ENCODE data around the gene GOPC. TPM values are rescaled to one million over a fixed set of nuclear protein-coding genes. Genes with fewer than 3 reads are reported as not detected.

GOPC gene
- total RNA-seq, 1 experiment from 2014 or later = 24.2 TPM

DNA sequence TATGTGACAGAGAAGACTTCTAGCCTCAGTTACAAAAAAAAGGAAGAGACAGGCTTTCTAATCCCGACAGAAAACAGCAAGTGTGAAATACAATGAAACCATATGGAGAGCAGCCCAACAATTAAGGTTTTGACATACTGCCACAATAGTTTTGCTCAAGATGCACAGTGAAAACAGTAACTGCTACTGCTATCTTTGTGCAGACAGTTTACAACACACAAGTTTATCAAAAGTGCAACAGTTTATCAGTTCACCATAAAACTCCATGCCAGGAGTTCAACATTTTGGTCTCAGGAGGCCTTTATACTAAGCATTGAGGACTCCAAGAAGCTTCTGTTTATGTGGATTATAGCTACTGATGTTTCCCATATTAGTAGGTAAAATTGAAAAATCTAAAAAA is 37.6 kb downstream of the GOPC start:
- CTCF ChIA-PET = no interaction called here
- intact Hi-C loops (cut with micrococcal nuclease) = no loop called here

More for the DNA sequence above, 37.6 kb downstream of the GOPC start:
- H3K36me3 ChIP-seq (ENCODE audit: control insufficient read depth in 1 of 2, insufficient read depth in 2 of 2, low read length in 2 of 2) = peaks cover 26 to 35% of the 10 kb centered on the region in 2 experiments; a peak in 3 of 4 replicates
- no peak overlapping the region for H3K4me3 ChIP-seq (replicated peaks in 1 of 2; ENCODE audit: low read depth in 1 of 2, low read length in 2 of 2)
- H2AFZ ChIP-seq (ENCODE audit: low read depth, low read length, poor library complexity, severe bottlenecking) = no peak overlapping the region
- TF ChIP-seq, protein P1, sequence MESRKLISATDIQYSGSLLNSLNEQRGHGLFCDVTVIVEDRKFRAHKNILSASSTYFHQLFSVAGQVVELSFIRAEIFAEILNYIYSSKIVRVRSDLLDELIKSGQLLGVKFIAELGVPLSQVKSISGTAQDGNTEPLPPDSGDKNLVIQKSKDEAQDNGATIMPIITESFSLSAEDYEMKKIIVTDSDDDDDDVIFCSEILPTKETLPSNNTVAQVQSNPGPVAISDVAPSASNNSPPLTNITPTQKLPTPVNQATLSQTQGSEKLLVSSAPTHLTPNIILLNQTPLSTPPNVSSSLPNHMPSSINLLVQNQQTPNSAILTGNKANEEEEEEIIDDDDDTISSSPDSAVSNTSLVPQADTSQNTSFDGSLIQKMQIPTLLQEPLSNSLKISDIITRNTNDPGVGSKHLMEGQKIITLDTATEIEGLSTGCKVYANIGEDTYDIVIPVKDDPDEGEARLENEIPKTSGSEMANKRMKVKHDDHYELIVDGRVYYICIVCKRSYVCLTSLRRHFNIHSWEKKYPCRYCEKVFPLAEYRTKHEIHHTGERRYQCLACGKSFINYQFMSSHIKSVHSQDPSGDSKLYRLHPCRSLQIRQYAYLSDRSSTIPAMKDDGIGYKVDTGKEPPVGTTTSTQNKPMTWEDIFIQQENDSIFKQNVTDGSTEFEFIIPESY (IDR thresholded peaks at IDR 0.05; ENCODE audit: extremely low read depth, insufficient replicate concordance, low read length) = no peak
- no peak for TF ChIP-seq SRF (IDR thresholded peaks at IDR 0.05; ENCODE audit: low read depth)
- TF ChIP-seq JUND (IDR thresholded peaks at IDR 0.05) = no peak
- TF ChIP-seq, protein P2, sequence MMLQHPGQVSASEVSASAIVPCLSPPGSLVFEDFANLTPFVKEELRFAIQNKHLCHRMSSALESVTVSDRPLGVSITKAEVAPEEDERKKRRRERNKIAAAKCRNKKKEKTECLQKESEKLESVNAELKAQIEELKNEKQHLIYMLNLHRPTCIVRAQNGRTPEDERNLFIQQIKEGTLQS (IDR thresholded peaks at IDR 0.05) = no peak
- no peak for TF ChIP-seq SP1 (IDR thresholded peaks at IDR 0.05; ENCODE audit: low read depth)
- TF ChIP-seq TCF7L2 (IDR thresholded peaks at IDR 0.05; ENCODE audit: borderline replicate concordance, extremely low read depth, insufficient read depth, insufficient read length) = no peak
- no peak for TF ChIP-seq ZFX (IDR thresholded peaks at IDR 0.05)
- no peak for TF ChIP-seq POLR2AphosphoS5 (IDR thresholded peaks at IDR 0.05; ENCODE audit: low read depth, low read length)
- no peak for TF ChIP-seq FOSL1 (IDR thresholded peaks at IDR 0.05; ENCODE audit: low read depth)
- TF ChIP-seq, protein P3, sequence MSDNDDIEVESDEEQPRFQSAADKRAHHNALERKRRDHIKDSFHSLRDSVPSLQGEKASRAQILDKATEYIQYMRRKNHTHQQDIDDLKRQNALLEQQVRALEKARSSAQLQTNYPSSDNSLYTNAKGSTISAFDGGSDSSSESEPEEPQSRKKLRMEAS (IDR thresholded peaks at IDR 0.05) = no peak
- TF ChIP-seq RAD21 (IDR thresholded peaks at IDR 0.05; ENCODE audit: low read depth) = no peak
- no peak for TF ChIP-seq EZH2phosphoT487 (IDR thresholded peaks at IDR 0.05; ENCODE audit: borderline replicate concordance)
- TF ChIP-seq, protein P4, sequence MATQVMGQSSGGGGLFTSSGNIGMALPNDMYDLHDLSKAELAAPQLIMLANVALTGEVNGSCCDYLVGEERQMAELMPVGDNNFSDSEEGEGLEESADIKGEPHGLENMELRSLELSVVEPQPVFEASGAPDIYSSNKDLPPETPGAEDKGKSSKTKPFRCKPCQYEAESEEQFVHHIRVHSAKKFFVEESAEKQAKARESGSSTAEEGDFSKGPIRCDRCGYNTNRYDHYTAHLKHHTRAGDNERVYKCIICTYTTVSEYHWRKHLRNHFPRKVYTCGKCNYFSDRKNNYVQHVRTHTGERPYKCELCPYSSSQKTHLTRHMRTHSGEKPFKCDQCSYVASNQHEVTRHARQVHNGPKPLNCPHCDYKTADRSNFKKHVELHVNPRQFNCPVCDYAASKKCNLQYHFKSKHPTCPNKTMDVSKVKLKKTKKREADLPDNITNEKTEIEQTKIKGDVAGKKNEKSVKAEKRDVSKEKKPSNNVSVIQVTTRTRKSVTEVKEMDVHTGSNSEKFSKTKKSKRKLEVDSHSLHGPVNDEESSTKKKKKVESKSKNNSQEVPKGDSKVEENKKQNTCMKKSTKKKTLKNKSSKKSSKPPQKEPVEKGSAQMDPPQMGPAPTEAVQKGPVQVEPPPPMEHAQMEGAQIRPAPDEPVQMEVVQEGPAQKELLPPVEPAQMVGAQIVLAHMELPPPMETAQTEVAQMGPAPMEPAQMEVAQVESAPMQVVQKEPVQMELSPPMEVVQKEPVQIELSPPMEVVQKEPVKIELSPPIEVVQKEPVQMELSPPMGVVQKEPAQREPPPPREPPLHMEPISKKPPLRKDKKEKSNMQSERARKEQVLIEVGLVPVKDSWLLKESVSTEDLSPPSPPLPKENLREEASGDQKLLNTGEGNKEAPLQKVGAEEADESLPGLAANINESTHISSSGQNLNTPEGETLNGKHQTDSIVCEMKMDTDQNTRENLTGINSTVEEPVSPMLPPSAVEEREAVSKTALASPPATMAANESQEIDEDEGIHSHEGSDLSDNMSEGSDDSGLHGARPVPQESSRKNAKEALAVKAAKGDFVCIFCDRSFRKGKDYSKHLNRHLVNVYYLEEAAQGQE (IDR thresholded peaks at IDR 0.05; ENCODE audit: low read depth) = no peak
- no peak for TF ChIP-seq EGR1 (IDR thresholded peaks at IDR 0.05; ENCODE audit: low read depth)
- no peak for TF ChIP-seq ELF1 (IDR thresholded peaks at IDR 0.05; ENCODE audit: borderline replicate concordance, low read depth)
- no peak for TF ChIP-seq YY1 (IDR thresholded peaks at IDR 0.05; ENCODE audit: extremely low read depth, insufficient replicate concordance, low read depth, low read length)
- no peak for TF ChIP-seq EZH2 (IDR thresholded peaks at IDR 0.05)
- DNase-seq (ENCODE audit: low read depth, low spot score) (no peak), ATAC-seq (no peak)
- ChIA-PET POLR2A (no interaction called here), RAD21 (ENCODE audit: low non-redundant PET in 1 of 2, low total read pairs in 2 of 2, uncharacterized antibody in 2 of 2, unreplicated experiment in 2 of 2) (no interaction called here)
- H3K4me2 ChIP-seq (ENCODE audit: low read length) = no peak overlapping the region
- H3K27ac ChIP-seq (ENCODE audit: low read depth, low read length) = no peak overlapping the region
- H3K27me3 ChIP-seq (ENCODE audit: insufficient read depth, low read length) = no peaks in the 10 kb centered on the region
- H4K20me1 ChIP-seq (ENCODE audit: insufficient read depth) = no peaks in the 10 kb centered on the region
- no TSS peak for BruUV-seq (replicated peaks)
- no peaks in the 10 kb centered on the region for H3K9me3 ChIP-seq (ENCODE audit: control insufficient read depth in 1 of 2, insufficient read depth in 1 of 2, low read depth in 1 of 2, low read length in 2 of 2)
- no peaks in the 10 kb centered on the region for H3K4me1 ChIP-seq (ENCODE audit: control insufficient read depth in 1 of 2, insufficient read depth in 2 of 2, low read length in 2 of 2)
- no peak overlapping the region for H3K9ac ChIP-seq (ENCODE audit: low read length)
- no peaks in the 10 kb centered on the region for H3K9me2 ChIP-seq (ENCODE audit: insufficient read depth)
- no peaks in the 10 kb centered on the region for H3K79me2 ChIP-seq (ENCODE audit: insufficient read depth, low read length)
